Measurements from ENCODE around the gene EIF4G1.

Gene EIF4G1

GRCh38 chr3:184332370-184333090 lies 18.1 kb downstream of the EIF4G1 start:
- FAIRE-seq (no peak), DNase-seq (ENCODE audit: insufficient read length, low spot score) (no peak)
- TF ChIP-seq PAX5 (IDR thresholded peaks at IDR 0.05; ENCODE audit: insufficient read depth, low read length, severe bottlenecking) = no peak
- no peak for TF ChIP-seq SPI1 (IDR thresholded peaks at IDR 0.05; ENCODE audit: low read depth, low read length)
- peak; percentile 11; the same call in 1 of the 2 replicates for TF ChIP-seq POLR2A (IDR thresholded peaks at IDR 0.05; ENCODE audit: low read depth, low read length)
- 0 out of 2 replicates have a peak, but pooled peaks have one; percentile 42 for TF ChIP-seq POLR2AphosphoS5 (IDR thresholded peaks at IDR 0.05; ENCODE audit: low read depth, low read length)
- TF ChIP-seq TAF1 (IDR thresholded peaks at IDR 0.05; ENCODE audit: low read depth, low read length) = no peak
- TF ChIP-seq POU2F2 (IDR thresholded peaks at IDR 0.05; ENCODE audit: low read depth, low read length) = no peak

DNA sequence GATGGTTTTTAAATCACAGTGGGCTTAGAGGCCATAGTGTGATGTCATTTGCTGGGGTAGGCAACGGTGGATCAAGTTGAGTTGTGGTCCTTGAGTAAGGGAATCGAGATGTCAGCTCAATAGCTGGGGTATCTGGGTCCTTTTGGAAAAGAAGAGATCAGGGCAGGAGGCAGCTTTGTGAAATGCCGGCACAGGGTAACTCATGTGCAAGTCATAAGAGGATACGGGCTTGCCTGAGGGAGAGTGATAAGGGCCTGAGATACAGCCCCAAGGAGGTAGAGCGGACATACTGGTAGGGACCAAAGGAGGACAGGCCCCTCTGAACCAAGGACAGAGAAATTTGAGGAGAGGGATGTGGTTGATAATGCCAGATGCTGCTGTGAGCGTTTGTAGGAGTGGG lies 18.8 kb downstream of the EIF4G1 start:
- TF ChIP-seq POLR2AphosphoS5 (IDR thresholded peaks at IDR 0.05; ENCODE audit: low read depth, low read length) (peak; percentile 61), POLR2A (IDR thresholded peaks at IDR 0.05; ENCODE audit: low read depth, low read length) (no peak), PAX5 (IDR thresholded peaks at IDR 0.05; ENCODE audit: insufficient read depth, low read length, severe bottlenecking) (no peak), TAF1 (IDR thresholded peaks at IDR 0.05; ENCODE audit: low read depth, low read length) (no peak)
- FAIRE-seq (no peak), DNase-seq (ENCODE audit: insufficient read length, low spot score) (no peak)

- FAIRE-seq (no peak), DNase-seq (ENCODE audit: insufficient read length, low spot score) (no peak)
Observed at GRCh38 chr3:184333700-184334099, 19.3 kb downstream of the EIF4G1 start.

DNA sequence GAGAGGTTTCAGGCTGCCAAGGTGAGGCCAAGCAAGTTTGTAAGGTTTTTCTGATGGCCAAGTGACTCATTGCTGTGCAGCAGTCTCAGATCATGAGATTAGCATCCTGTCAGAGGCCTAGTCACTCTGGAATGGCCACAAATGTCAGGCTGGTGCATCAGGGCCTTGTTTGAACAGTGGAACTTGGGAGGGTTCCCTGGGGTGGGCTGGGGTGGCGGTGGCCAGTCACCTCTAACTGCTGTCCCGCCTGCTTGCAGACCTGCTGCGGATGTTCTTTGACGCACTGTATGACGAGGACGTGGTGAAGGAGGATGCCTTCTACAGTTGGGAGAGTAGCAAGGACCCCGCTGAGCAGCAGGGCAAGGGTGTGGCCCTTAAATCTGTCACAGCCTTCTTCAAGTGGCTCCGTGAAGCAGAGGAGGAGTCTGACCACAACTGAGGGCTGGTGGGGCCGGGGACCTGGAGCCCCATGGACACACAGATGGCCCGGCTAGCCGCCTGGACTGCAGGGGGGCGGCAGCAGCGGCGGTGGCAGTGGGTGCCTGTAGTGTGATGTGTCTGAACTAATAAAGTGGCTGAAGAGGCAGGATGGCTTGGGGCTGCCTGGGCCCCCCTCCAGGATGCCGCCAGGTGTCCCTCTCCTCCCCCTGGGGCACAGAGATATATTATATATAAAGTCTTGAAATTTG lies 20.2 kb downstream of the EIF4G1 start:
- no peak for TF ChIP-seq POU2F2 (IDR thresholded peaks at IDR 0.05; ENCODE audit: low read depth, low read length)
- no peak; the same call in 1 of the 2 replicates for TF ChIP-seq POLR2AphosphoS5 (IDR thresholded peaks at IDR 0.05; ENCODE audit: low read depth, low read length)
- TF ChIP-seq POLR2A (IDR thresholded peaks at IDR 0.05; ENCODE audit: low read depth, low read length) = no peak
- no peak for TF ChIP-seq SPI1 (IDR thresholded peaks at IDR 0.05; ENCODE audit: low read depth, low read length)
- TF ChIP-seq TAF1 (IDR thresholded peaks at IDR 0.05; ENCODE audit: low read depth, low read length) = no peak
- no peak for TF ChIP-seq PAX5 (IDR thresholded peaks at IDR 0.05; ENCODE audit: insufficient read depth, low read length, severe bottlenecking)
- DNase-seq (ENCODE audit: insufficient read length, low spot score) = no peak
- no peak for FAIRE-seq

More at GRCh38 chr3:184333700-184334099, 19.3 kb downstream of the EIF4G1 start:
- no peak for TF ChIP-seq SPI1 (IDR thresholded peaks at IDR 0.05; ENCODE audit: low read depth, low read length)
- peak; percentile 65 for TF ChIP-seq POLR2A (IDR thresholded peaks at IDR 0.05; ENCODE audit: low read depth, low read length)
- TF ChIP-seq POLR2AphosphoS5 (IDR thresholded peaks at IDR 0.05; ENCODE audit: low read depth, low read length) = peak; percentile 81

GRCh38 chr3:184335291-184335660 lies 20.9 kb downstream of the EIF4G1 start:
- FAIRE-seq (no peak), DNase-seq (ENCODE audit: insufficient read length, low spot score) (no peak)
- TF ChIP-seq TAF1 (IDR thresholded peaks at IDR 0.05; ENCODE audit: low read depth, low read length) (no peak), POLR2AphosphoS5 (IDR thresholded peaks at IDR 0.05; ENCODE audit: low read depth, low read length) (no peak), POU2F2 (IDR thresholded peaks at IDR 0.05; ENCODE audit: low read depth, low read length) (no peak), SPI1 (IDR thresholded peaks at IDR 0.05; ENCODE audit: low read depth, low read length) (no peak), PAX5 (IDR thresholded peaks at IDR 0.05; ENCODE audit: insufficient read depth, low read length, severe bottlenecking) (no peak), POLR2A (IDR thresholded peaks at IDR 0.05; ENCODE audit: low read depth, low read length) (no peak)

GRCh38 chr3:184335661-184336546 lies 21.5 kb downstream of the EIF4G1 start:
- DNase-seq (ENCODE audit: insufficient read length, low spot score) = peak; percentile 90
- FAIRE-seq = peak; percentile 97
- 0 out of 2 replicates have a peak, but pooled peaks have one; percentile 34 for TF ChIP-seq TAF1 (IDR thresholded peaks at IDR 0.05; ENCODE audit: low read depth, low read length)
- peak; percentile 88; the same call in 1 of the 2 replicates for TF ChIP-seq POLR2AphosphoS5 (IDR thresholded peaks at IDR 0.05; ENCODE audit: low read depth, low read length)
- 0 out of 2 replicates have a peak, but pooled peaks have one; percentile 21 for TF ChIP-seq POU2F2 (IDR thresholded peaks at IDR 0.05; ENCODE audit: low read depth, low read length)
- TF ChIP-seq POLR2A (IDR thresholded peaks at IDR 0.05; ENCODE audit: low read depth, low read length) = peak; percentile 90
- no peak for TF ChIP-seq SPI1 (IDR thresholded peaks at IDR 0.05; ENCODE audit: low read depth, low read length)
- TF ChIP-seq PAX5 (IDR thresholded peaks at IDR 0.05; ENCODE audit: insufficient read depth, low read length, severe bottlenecking) = peak; percentile 73

DNA sequence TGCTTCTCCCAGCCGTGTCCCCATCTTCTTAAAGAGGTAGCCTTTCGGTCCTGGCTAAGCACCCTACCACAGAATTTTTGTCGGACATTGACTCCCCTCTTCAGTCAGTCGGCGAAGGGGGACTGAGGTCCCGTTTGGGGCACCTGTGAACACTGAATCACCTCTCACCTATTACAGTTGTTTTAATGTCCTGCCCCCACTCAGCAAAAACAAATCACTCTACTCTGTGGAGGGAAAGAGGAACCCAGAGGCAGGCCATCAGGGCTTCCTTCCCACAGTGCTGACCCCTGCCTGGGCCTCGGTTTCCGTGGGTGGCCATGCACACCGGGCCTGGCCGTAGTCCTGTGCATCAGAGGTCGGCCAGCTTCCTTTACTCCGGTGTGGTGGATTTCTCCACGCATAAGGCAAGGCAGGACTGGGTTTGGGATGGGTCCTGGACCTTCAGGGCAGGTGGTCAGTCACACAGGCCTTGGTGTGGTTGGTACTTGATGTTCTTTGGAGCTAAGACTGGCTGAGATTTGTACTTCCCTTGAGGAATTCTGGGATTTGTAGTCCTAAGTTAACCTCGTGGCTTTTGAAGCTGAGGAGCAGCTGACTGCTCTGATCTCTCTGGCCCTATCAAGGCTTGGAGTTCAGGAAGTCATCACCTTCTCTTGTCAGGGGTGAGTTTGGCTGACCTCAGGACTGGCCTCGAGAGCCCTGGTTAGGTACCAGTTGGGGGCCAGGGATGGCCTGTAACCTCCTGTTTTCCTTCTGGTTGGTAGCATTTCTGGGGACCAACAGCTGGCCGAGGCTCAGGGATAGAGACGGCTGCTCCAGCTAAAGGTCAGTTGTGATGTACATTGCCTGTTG lies 22.4 kb downstream of the EIF4G1 start:
- DNase-seq (ENCODE audit: insufficient read length, low spot score) (no peak), FAIRE-seq (no peak)
- TF ChIP-seq POLR2AphosphoS5 (IDR thresholded peaks at IDR 0.05; ENCODE audit: low read depth, low read length) (no peak), POU2F2 (IDR thresholded peaks at IDR 0.05; ENCODE audit: low read depth, low read length) (no peak), SPI1 (IDR thresholded peaks at IDR 0.05; ENCODE audit: low read depth, low read length) (0 out of 2 replicates have a peak, but pooled peaks have one; percentile 21), TAF1 (IDR thresholded peaks at IDR 0.05; ENCODE audit: low read depth, low read length) (no peak), POLR2A (IDR thresholded peaks at IDR 0.05; ENCODE audit: low read depth, low read length) (no peak)

GRCh38 chr3:184337399-184337714 lies 23.0 kb downstream of the EIF4G1 start, which contains the start of gene FAM131A:
Gene FAM131A, plus strand, starts transcription at chr3:184337600. Its CDS starts 31 bp downstream, at chr3:184337631.
- no peak for FAIRE-seq
- TF ChIP-seq POU2F2 (IDR thresholded peaks at IDR 0.05; ENCODE audit: low read depth, low read length) = no peak
- no peak for TF ChIP-seq SPI1 (IDR thresholded peaks at IDR 0.05; ENCODE audit: low read depth, low read length)
- TF ChIP-seq POLR2A (IDR thresholded peaks at IDR 0.05; ENCODE audit: low read depth, low read length) = no peak
- no peak for TF ChIP-seq PAX5 (IDR thresholded peaks at IDR 0.05; ENCODE audit: insufficient read depth, low read length, severe bottlenecking)
- no peak for TF ChIP-seq POLR2AphosphoS5 (IDR thresholded peaks at IDR 0.05; ENCODE audit: low read depth, low read length)
- TF ChIP-seq TAF1 (IDR thresholded peaks at IDR 0.05; ENCODE audit: low read depth, low read length) = no peak
- DNase-seq (ENCODE audit: insufficient read length, low spot score) = no peak
